GM19035 (cell line): ENCODE measurements around the gene HNF1B.
"Not testable (repeated sequence)": the region's sequence is repeated elsewhere in the genome, so short reads cannot be mapped to it uniquely, and the experiment has no call there.

Experiments
- ATAC-seq: cut with Tn5 transposase; IDR thresholded peaks from one replicate; pipeline ENCODE4 v1.9.1; 2021; ENCODE audit not compliant: unreplicated experiment

The HNF1B gene

DNA sequence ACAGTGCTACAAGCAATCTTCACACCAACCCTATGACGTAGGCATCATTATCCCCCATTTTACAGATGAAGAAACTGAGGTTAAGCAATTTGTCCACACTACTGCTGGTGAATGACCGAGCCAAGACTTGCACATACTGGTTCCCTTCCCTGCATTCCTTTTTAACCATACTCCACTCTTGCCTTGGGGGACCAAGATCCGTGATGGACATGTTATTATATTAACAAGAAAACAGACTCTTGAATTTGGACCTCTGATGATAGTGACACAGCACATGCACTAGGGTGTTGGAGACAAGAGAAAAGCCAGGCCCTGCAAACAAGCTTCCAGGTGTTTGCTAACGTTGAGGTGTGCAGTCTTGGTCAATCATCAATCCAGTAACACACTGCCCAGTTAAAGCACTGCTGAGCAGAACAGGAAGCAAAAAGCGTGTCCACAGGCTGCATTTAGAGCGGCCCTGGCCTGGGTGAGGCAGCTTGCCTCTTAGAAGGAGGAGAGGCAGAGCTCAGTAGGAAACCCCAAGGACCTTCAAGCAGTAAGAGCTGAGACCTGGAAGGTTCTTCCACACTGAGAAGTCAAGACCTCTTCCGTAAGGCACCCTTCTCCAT is 36.7 kb downstream of the HNF1B start:
- ATAC-seq = no peak

DNA sequence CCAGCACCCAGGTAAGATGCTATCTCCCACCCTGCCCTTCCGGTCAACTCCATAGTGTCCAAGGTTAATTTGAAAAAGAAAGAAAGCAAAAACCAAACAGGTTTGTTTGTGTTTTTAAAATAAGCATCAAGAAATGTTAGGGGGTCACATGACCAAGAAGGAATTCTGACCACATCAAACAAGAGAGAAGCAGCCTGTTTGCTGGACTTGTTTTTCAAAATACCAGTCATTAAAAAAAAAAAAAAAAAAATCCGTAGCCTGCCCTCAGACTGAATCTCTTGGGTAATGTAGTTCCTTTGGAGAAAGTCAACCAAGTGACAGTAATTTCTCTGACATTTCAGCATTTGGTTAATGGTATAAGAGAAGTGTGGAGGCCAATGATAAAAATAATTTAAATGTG is 38.4 kb downstream of the HNF1B start:
- no peak for ATAC-seq

GRCh38 chr17:37702598-37702997 is 42.3 kb downstream of the HNF1B start:
- ATAC-seq = no peak

GRCh38 chr17:37701496-37701898 is 43.4 kb downstream of the HNF1B start:
- ATAC-seq = no peak

DNA sequence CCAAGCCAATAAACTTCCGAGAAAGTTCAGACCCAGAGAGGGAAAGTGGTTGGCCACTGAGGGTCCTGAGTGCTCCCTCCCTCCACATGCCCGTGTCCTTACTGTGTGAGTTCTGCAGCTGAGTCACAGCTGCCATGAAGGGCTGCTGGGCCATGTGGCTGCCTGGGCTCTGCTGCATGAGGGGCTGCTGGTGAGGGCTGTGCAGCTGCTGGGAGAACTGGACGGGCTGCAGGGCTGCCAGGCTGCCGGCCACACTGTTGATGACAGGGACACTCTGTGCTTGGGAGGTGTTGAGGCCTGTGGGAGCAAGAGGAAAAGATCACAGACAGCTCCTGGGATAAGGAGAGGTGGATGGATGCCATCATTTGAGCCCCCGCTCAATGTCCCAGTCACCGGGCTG is 44.0 kb downstream of the HNF1B start:
- ATAC-seq = no peak

- ATAC-seq = no peak
These were observed 45.4 kb downstream of the HNF1B start for GRCh38 chr17:37699285-37699973.

DNA sequence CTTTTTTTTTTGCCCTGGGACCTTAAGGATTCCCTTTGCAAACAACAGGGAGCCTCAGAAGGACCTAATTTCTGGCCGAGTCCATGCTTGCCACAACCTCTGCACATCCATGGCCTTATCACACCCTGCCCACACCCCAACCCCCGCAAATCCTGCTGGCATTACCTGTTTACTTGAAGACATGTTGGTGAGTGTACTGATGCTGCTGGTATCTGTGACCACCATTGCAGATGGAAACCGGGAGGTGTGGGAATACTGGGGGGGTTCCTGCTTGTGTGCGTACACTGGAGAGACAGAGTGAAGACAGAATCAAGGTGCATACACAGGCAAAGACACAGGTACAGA is 46.0 kb downstream of the HNF1B start:
- no peak for ATAC-seq

GRCh38 chr17:37698132-37698910 is 46.5 kb downstream of the HNF1B start:
- no peak for ATAC-seq

DNA sequence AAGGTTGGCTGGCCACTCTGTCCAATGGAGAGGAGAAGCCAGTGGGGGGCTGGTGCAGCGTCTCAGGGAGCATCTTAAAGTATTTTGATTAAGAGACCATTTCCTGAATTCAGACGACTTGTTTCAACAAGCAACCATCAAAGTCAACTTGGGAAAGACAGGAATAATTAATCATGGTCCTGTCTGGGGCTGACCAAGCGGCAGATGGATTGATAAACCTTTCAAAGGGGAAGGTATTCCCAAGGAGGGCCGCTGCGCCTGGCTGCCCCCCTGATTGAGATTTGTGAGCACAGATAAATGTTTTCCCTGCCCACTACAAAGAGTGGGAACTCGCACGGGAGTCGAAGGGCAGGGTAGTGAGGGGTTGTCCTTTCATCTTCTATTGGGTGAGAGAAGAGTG is 47.5 kb downstream of the HNF1B start:
- ATAC-seq = no peak

GRCh38 chr17:37696366-37696765 is 48.5 kb downstream of the HNF1B start:
- no peak for ATAC-seq

DNA sequence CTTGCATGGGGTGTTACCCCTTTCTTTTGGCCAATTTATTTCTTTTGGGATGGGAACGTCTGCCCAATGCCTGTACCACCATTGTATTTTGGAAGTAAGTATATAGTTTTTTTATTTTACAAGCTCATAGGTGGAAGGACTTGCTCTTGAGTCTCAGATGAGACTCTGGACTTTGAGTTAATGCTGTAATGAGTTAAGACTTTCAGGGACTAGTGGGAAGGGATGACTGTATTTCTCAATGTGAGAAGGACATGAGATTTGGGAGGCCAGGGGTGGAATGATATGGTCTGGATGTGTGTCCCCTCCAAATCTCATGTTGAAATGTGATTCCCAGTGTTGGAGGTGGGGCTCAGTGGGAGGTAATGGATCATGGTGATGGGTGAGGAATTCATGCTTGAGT is 49.1 kb downstream of the HNF1B start:
- no peak for ATAC-seq

DNA sequence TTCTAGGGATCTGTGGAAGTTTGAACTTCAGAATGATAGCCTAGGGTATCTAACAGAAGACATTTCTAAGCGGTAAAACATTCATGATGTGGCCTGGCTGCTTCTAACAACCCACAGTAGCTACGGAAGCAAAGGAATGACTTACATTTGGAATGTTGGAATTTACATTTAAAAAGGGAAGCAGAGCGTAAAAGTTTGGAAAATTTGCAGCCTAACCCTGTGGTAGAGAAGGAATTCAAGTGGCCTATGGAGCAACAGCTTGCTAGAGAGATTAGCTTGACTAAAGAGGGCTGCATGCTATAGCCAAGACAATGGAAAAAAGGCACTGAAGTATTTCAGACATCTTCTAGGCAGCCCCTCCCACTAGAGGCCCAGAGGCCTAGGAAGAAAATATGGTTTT is 50.1 kb downstream of the HNF1B start:
- ATAC-seq = no peak

- no peak for ATAC-seq
These were observed 51.5 kb downstream of the HNF1B start for GRCh38 chr17:37693328-37693727.

DNA sequence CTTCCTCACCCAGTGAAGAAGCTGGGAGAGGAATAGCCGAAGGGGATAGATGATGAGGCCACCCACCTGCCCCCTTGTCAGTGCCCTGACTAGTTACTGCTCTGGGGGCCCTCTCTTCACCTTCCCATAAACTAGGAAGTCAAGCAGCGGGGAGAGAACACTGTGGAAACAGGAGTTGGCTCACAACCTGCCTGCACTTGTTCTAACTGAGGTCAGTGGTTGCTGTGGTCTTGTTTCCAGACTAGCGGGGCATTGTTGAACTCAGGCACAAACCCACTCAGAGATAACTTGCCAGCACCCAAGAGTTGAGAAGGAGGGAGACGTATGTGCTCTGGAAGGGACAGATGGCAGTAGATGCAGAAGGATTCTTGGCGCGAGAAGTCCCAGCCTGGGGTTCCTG is 53.1 kb downstream of the HNF1B start:
- no peak for ATAC-seq

DNA sequence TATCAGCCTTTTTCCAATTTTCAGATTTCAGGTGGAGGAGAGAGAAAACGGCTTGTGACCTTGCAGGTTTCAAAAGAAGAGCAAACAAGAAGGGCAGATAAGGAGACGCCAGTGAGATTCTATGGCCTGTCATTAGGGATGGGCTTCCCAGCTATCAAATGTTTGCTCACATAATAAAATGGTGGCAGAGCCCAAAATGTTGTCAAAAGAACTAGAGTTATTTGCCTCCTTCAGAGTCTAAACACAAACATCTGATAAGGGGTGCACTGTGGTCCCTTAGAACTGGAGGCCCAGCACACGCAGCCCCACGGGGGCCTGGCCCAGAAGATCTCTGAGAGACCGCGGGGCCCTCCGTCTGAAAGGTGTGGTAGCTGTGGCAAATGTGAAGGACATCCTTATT is 55.5 kb downstream of the HNF1B start:
- ATAC-seq = no peak

DNA sequence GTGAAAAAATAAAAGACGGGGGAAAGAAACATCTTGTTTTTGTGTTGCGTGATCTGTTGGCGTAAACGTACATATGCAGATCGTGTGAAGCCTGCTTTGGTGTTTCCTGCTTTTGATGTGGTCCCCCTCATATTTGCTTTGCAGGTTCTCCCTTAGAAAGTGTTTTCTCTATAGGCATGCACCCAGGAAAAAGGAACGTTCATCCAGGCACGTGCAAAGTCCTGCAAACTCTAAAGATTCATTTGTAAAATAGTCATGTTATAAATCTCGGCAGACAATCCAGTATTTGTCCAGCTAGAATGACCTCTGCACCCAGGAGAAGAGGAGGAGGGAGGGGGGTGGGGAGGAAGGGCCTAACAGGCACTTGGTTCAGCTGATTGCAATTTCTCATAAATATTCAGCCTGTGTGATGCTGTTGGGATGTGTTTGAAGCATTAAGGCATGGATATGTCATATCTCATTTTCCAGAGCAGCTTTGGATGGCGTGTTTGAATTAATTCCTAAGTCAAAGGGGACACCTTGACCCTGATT is 61.3 kb downstream of the HNF1B start:
- no peak for ATAC-seq

- ATAC-seq = no peak
These were observed 62.9 kb downstream of the HNF1B start for GRCh38 chr17:37682007-37682406.

DNA sequence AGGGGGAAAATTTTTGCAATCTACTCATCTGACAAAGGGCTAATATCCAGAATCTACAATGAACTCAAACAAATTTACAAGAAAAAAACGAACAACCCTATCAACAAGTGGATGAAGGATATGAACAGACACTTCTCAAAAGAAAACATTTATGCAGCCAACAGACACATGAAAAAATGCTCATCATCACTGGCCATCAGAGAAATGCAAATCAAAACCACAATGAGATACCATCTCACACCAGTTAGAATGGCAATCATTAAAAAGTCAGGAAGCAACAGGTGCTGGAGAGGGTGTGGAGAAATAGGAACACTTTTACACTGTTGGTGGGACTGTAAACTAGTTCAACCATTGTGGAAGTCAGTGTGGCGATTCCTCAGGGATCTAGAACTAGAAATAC is 64.9 kb downstream of the HNF1B start:
- ATAC-seq = not testable (repeated sequence)

DNA sequence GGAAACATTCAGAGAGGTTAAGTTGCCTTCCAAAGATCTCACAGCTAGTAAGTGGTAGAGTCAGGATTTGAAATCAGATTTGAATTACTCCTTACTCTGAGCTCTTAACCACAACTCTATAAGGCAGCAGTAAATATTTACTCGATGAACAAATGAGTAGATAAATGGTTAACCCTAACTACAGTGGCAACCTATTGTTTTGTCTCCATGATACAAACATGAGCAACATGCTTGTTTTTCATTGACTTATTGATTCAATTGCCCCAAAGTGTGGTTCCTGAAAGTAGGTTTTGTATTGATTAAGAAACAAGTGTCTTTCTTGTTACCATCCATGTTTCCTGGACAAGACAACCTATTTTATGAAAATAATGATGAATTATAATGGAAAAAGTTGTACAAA is 66.8 kb downstream of the HNF1B start:
- no peak for ATAC-seq

DNA sequence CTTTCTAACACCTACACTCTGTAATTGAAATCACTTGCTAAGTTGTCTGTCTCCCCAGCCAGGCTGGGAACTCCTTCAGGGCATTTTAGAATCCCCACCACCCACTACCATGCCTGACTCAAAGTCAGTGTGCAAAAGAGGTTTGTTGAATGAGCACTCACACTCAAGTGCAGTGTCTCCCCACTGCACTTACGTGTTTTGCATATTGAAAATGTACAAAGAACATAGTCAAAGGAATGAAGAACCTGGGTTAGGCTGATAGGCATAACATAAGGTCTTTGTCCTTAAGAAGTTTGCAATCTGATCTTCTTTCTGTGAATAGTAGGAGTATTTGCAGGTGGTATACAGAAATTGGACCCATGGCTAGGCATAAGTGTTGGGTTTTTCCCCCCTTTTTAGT is 67.8 kb downstream of the HNF1B start:
- no peak for ATAC-seq

DNA sequence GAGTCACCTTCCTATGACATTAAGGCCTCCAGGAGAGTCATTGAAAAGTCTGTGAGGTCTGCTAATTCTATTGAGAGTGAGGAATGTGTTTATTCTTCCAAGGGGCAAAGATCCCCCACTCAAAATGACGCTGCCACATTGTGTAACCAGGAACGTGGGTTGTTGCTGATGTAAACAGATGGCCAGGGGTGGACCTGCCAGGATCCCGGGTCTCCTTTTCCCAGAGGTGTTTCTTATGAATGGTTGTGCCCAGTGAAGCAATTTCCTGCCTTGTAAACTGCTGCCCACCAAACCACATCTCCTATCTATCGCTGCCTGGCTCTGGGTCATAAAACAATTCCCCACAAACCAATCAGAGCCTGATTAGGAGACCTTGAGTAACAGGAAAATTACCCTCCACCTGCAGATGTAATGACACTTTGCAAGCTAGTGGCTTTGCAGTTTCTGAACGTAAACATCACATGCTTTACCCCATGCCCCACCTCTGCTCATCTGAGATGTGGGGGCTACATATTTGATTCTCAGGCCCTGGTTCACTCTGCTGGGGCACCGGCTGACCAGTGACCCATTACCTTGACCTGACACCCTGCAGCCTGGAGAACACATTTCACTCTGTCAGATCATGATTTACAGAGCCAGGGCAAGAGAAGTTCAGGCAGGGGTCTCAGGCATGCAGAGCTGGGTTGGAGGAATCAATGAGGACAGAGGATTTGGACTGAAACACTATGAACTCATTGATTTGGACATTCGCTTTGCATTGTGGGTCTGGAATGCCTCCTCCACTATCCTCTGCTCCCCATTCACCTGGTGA is 68.5 kb downstream of the HNF1B start:
- ATAC-seq = no peak
